Activated naive CD8-positive, alpha-beta T cell treated with anti-CD3 and anti-CD28 coated beads, Interleukin-2, amount 50 U/mL, for 24 hours (primary cell): Measurements from ENCODE around the gene MYMX.
"Not testable (repeated sequence)": the region's sequence is repeated elsewhere in the genome, so short reads cannot be mapped to it uniquely, and the experiment has no call there.

Source experiments
- ATAC-seq: fragments of 150-1000 bp; cut with Tn5 transposase; one replicate; pipeline ENCODE4 v1.10.0; 2021
- DNase-seq: peaks from one replicate; pipeline ENCODE4 v3.0.0; 2021
- H3K27ac Mint-ChIP-seq: one replicate; pipeline ENCODE4 v1.8.0; 2021; ENCODE audit warnings: mild to moderate bottlenecking, mixed read lengths
- H3K27me3 Mint-ChIP-seq: one replicate; pipeline ENCODE4 v1.8.0; 2021; ENCODE audit warnings: mixed read lengths
- H3K36me3 Mint-ChIP-seq: one replicate; pipeline ENCODE4 v1.8.0; 2021; ENCODE audit warnings: low read depth, mixed read lengths
- H3K4me1 Mint-ChIP-seq: one replicate; pipeline ENCODE4 v1.8.0; 2021; ENCODE audit warnings: mixed read lengths
- H3K4me3 Mint-ChIP-seq: one replicate; pipeline ENCODE4 v1.8.0; 2021; ENCODE audit warnings: mild to moderate bottlenecking, moderate library complexity, mixed read lengths
- H3K9me3 Mint-ChIP-seq: one replicate; pipeline ENCODE4 v1.8.0; 2021; ENCODE audit warnings: mixed read lengths

The MYMX gene

GRCh38 chr6:44229376-44230033 lies 12.8 kb downstream of the MYMX start:
- Mint-ChIP-seq H3K27ac (no peak overlapping the region), H3K4me1 (peaks cover 15% of the 10 kb centered on the region), H3K9me3 (no peaks in the 10 kb centered on the region), H3K27me3 (no peaks in the 10 kb centered on the region), H3K4me3 (no peak overlapping the region), H3K36me3 (peaks cover 45% of the 10 kb centered on the region)
- no peak for ATAC-seq
- DNase-seq = no peak

DNA sequence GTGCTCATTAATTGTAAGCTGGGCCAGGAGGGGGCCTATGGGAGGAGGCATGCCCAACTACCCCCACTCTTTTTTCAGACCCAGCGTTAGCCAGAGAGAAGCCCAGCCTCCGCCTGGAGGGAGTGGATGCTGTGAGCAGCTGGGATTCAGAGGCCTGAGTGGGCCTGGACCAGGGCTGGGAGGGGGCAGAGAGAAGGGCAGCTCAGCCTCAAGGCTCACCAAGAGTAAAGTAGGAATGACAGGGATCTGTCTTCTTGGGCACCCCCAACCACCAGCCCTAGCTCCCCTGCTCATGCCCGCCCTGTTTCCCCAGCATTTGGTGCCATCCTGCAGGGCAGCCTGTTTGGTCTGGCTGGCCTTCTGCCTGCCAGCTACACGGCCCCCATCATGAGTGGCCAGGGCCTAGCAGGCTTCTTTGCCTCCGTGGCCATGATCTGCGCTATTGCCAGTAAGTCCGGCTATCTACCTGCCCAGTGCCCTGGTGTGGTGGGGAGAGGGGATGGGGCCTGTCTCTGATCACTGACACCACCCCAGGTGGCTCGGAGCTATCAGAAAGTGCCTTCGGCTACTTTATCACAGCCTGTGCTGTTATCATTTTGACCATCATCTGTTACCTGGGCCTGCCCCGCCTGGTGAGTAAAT lies 13.4 kb downstream of the MYMX start:
- Mint-ChIP-seq H3K36me3 (peaks cover 41% of the 10 kb centered on the region), H3K27me3 (no peaks in the 10 kb centered on the region), H3K4me3 (no peak overlapping the region), H3K9me3 (no peaks in the 10 kb centered on the region), H3K4me1 (peaks cover 8% of the 10 kb centered on the region), H3K27ac (no peak overlapping the region)
- no peak for ATAC-seq
- no peak for DNase-seq

- not testable (repeated sequence) for H3K9me3 Mint-ChIP-seq, H3K4me1 Mint-ChIP-seq, ATAC-seq, H3K4me3 Mint-ChIP-seq, DNase-seq, H3K27me3 Mint-ChIP-seq, H3K27ac Mint-ChIP-seq
- peaks cover 48% of the 10 kb centered on the region for H3K36me3 Mint-ChIP-seq
These were observed 14.7 kb downstream of the MYMX start for GRCh38 chr6:44231426-44231825.

DNA sequence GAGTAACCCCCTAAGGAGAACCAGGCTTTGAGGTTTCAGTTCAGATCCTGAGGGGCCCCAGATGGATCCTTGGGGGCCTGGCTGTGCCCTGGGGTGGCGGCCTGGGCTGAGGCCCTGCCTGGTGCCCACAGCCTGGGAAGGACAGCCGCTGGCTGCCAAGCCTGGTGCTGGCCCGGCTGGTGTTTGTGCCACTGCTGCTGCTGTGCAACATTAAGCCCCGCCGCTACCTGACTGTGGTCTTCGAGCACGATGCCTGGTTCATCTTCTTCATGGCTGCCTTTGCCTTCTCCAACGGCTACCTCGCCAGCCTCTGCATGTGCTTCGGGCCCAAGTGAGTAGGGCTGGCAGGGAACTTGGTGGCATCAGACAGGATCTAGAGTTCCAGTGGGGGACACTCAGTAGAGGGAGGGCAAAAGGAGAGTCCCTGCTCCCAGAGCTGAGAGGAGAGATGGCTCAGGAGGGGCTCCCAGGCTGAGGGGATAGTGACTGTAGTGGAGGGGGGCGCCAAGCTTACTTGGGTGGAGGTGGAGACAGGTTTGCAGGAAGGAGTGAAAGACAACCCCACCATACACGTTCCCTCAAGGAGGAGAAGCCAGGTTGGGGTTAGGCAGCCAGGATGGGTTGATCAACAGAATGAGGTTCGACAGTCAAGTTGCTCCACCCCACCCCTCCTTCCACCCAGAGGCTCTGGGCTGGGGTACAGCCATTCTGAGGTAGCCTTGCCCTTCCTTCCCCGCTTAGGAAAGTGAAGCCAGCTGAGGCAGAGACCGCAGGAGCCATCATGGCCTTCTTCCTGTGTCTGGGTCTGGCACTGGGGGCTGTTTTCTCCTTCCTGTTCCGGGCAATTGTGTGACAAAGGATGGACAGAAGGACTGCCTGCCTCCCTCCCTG lies 16.2 kb downstream of the MYMX start:
- Mint-ChIP-seq H3K9me3 (no peaks in the 10 kb centered on the region), H3K4me3 (no peak overlapping the region), H3K36me3 (peaks cover 46% of the 10 kb centered on the region), H3K27ac (no peak overlapping the region), H3K27me3 (no peaks in the 10 kb centered on the region), H3K4me1 (peaks cover 16% of the 10 kb centered on the region)
- DNase-seq = no peak
- no peak for ATAC-seq

GRCh38 chr6:44233567-44234100 lies 16.9 kb downstream of the MYMX start:
- Mint-ChIP-seq H3K4me1 (peaks cover 24% of the 10 kb centered on the region), H3K36me3 (peaks cover 46% of the 10 kb centered on the region), H3K4me3 (no peak overlapping the region), H3K27me3 (no peaks in the 10 kb centered on the region), H3K27ac (no peak overlapping the region), H3K9me3 (no peaks in the 10 kb centered on the region)
- DNase-seq = no peak
- ATAC-seq = no peak

DNA sequence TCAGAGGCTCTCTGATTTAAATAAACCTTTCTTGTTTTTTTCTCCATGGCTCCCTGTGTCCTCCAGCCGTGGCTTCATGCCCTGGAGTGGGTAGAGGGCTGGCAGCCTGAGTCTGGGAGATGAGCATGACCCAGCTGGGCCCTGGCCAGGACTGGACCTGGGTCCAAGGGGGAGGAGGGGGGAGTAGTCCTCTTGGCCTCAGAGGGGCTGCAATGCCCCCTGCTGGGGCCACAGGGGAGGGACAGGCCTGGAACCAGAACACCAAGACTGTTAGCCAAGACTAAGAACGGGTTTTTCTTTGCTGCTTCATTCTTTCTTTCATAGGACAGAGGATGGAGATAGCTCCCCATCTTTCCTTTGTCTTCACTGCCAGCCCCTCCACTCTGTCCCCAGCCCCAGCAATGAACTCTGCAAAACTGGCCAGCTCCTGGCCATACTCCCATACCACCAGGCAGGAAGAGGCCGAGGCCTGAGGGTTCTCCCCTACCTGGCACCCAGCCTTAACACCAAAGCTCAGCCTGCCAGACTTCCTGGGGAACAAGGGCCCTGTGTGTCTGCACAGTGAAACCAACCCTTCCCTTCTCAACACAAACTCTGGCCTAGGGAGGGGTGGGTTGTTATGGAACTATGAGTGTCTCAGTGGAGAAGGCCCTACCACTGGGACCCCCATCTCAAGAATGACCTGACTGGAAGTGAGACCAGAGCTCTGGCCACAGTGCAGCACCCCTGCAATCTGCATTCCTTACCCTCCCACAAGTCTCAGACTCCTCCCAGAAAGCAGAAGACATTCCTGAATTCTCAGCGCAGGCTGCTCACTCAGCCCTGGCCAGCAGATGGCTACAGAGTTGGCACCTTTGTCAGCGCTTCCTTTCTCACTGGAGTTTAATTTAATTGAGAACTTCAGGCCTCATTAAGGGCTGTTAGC lies 17.6 kb downstream of the MYMX start:
- ATAC-seq (no peak), DNase-seq (no peak)
- Mint-ChIP-seq H3K4me3 (no peak overlapping the region), H3K9me3 (no peaks in the 10 kb centered on the region), H3K36me3 (peaks cover 41% of the 10 kb centered on the region), H3K27ac (no peak overlapping the region), H3K27me3 (no peaks in the 10 kb centered on the region), H3K4me1 (peaks cover 31% of the 10 kb centered on the region)

GRCh38 chr6:44235269-44235668 lies 18.5 kb downstream of the MYMX start:
- Mint-ChIP-seq H3K4me1 (peaks cover 32% of the 10 kb centered on the region), H3K27ac (no peak overlapping the region), H3K4me3 (no peak overlapping the region), H3K27me3 (no peaks in the 10 kb centered on the region), H3K9me3 (no peaks in the 10 kb centered on the region), H3K36me3 (peaks cover 35% of the 10 kb centered on the region)
- no peak for ATAC-seq
- no peak for DNase-seq

DNA sequence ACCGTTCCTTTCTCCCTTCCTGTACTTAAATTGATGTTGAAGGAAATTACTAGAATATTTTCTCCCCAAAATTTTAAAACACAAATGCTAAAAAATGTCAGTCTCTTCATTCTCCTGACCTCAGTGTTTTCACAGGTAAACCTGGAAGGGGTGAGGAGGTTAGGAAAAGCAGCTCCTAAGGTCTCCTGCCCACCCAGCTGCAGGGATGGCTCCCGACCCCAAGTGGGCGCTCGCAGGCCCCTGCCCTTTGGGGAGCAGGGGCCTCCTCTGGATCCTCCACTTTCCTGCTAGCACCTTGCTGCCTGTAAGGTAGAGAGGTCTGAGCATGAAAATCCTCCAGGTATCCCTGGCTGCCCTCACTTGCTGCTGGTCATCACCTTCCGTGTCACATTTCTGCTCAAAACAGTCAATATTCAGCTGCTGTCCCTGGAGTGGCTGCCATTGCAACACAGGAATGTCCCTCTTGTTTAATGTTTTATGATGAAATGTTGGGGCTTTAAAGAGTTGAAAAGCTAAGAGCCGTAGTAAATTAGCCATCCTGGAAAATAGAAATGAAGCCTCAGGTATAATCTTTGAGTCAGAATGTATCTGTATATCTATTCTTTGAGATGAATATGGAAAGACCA lies 19.3 kb downstream of the MYMX start:
- Mint-ChIP-seq H3K27ac (no peak overlapping the region), H3K9me3 (no peaks in the 10 kb centered on the region), H3K36me3 (peaks cover 28% of the 10 kb centered on the region), H3K27me3 (no peaks in the 10 kb centered on the region), H3K4me3 (no peak overlapping the region), H3K4me1 (peaks cover 32% of the 10 kb centered on the region)
- DNase-seq (no peak), ATAC-seq (no peak)

GRCh38 chr6:44237021-44237812 lies 20.5 kb downstream of the MYMX start:
- ATAC-seq (peak; percentile 85), DNase-seq (peak; percentile 72)
- Mint-ChIP-seq H3K4me1 (peaks cover 32% of the 10 kb centered on the region), H3K9me3 (no peaks in the 10 kb centered on the region), H3K27me3 (no peaks in the 10 kb centered on the region), H3K27ac (peak overlapping the region; percentile 91), H3K4me3 (peak overlapping the region; percentile 78), H3K36me3 (peaks cover 24% of the 10 kb centered on the region)

DNA sequence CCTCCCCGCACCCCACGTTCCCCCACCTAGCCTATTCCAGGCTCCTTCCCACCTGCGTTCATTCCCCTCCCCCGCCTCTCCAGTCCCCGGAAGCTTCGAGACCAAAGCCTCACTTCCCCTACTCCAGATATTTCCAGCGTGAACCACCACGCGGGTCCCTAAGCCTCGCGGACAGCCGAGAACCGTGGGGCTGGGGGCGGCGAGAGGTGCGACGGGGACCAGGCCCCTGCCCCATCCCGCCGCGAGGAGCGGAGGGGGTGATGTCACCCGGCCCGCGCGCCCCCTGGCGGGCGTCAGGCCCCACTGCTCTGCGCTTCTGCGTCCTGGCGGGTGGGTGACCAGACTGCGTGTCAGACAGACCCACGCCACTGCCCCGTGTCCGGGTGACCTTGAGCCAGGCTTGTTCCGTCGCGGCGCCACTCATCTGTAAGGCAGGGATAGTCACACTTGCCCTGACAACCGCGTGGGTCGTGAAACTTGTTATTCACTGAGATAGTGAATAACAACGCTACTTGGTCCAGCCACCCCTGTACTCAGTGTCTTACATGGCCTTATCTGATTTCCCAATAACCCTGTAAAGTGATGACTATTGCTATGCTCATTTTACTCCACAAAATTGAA lies 21.2 kb downstream of the MYMX start:
- Mint-ChIP-seq H3K9me3 (no peaks in the 10 kb centered on the region), H3K4me1 (peaks cover 32% of the 10 kb centered on the region), H3K27me3 (no peaks in the 10 kb centered on the region), H3K27ac (peak overlapping the region; percentile 91), H3K36me3 (peaks cover 21% of the 10 kb centered on the region), H3K4me3 (peak overlapping the region; percentile 78)
- peak; percentile 83 for DNase-seq
- ATAC-seq = peak; percentile 71

DNA sequence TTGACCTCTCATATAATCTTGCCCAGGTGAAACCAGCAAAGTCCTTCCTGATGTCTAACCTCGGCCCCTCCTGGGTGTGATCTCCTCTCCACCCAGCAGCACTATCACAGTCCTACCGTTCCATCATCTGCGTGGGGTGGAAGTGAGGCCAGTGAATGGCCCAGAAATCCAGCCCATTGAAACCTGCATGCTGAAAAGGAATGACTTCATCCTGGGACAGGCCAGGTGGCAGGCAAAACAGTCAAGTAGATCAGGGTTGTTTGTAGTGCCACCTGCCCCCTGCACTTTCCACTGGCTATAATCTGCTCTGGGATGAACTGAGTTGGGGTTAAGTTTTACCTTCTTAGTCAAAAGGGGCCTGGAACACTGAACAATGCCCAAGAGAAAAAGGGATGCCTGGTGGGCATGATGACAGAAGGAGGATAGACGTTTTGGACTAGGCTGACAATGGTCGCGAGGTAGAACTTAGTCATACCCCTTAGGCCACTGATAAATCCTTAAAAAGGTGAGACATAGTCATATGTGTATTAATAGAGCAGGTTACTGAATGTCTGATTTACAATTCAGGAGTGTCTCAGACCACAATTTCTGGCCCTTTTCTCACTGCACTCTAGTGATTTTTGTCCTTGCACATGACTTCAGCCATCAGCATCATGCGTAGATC lies 22.1 kb downstream of the MYMX start:
- Mint-ChIP-seq H3K4me3 (peak overlapping the region; percentile 78), H3K27ac (peak overlapping the region; percentile 91), H3K27me3 (no peaks in the 10 kb centered on the region), H3K36me3 (peaks cover 15% of the 10 kb centered on the region), H3K4me1 (peaks cover 32% of the 10 kb centered on the region), H3K9me3 (no peaks in the 10 kb centered on the region)
- no peak for DNase-seq
- ATAC-seq = no peak

- H3K27ac Mint-ChIP-seq = no peak overlapping the region
These were observed 26.6 kb downstream of the MYMX start for GRCh38 chr6:44243345-44243744.

More at GRCh38 chr6:44243345-44243744, 26.6 kb downstream of the MYMX start:
- peaks cover 5% of the 10 kb centered on the region for H3K27me3 Mint-ChIP-seq
- no peak for ATAC-seq
- peaks cover 35% of the 10 kb centered on the region for H3K4me1 Mint-ChIP-seq
- no peak overlapping the region for H3K4me3 Mint-ChIP-seq
- DNase-seq = no peak
- H3K9me3 Mint-ChIP-seq = no peaks in the 10 kb centered on the region
- peaks cover 16% of the 10 kb centered on the region for H3K36me3 Mint-ChIP-seq
